Upper lobe of left lung (tissue), 6 donors: ENCODE results near the gene DPP10. TPM values are rescaled to one million over a fixed set of nuclear protein-coding genes. Genes with fewer than 3 reads are reported as not detected.
A peak's percentile ranks its signal among the peaks of the same experiment; 100 is the strongest.

Source experiments
- ATAC-seq, 2 donors: fragments of 200-7000 bp; cut with Tn5 transposase; one replicate each; pipeline ENCODE4 v1.9.1; 2022; ENCODE audit warnings: mild to moderate bottlenecking in 2 of 2, moderate library complexity in 2 of 2; ENCODE audit not compliant: low FRiP score in 2 of 2
- DNase-seq, 2 donors: peaks; one replicate each; pipeline ENCODE4 v3.0.0-alpha.2; 2019 to 2020
- H3K27ac ChIP-seq, 4 donors: fragments of 200-600 bp; sonication (generic); one replicate each; pipeline ENCODE4 v1.5.1; 2016 to 2019
- H3K27me3 ChIP-seq, 4 donors: fragments of 200-600 bp; sonication (generic); one replicate each; pipeline ENCODE4 v1.5.1; 2017 to 2019
- H3K36me3 ChIP-seq, 4 donors: fragments of 200-600 bp; sonication (generic); one replicate each; pipeline ENCODE4 v1.5.1; 2016 to 2019
- H3K4me1 ChIP-seq, 4 donors: fragments of 200-600 bp; sonication (generic); one replicate each; pipeline ENCODE4 v1.5.1; 2018 to 2019
- H3K4me3 ChIP-seq, 4 donors: fragments of 200-600 bp; sonication (generic); one replicate each; pipeline ENCODE4 v1.5.1; 2017 to 2019; ENCODE audit warnings: mild to moderate bottlenecking in 2 of 4, moderate library complexity in 1 of 4
- H3K9me3 ChIP-seq, 4 donors: fragments of 200-600 bp; sonication (generic); one replicate each; pipeline ENCODE4 v1.5.1; 2018 to 2019
- CTCF ChIP-seq, 6 experiments: fragments of 450-650 bp in 4 of 6; fragments of 200-600 bp in 2 of 6; sonication (generic) in 2 of 6; IDR thresholded peaks; one replicate each; pipeline ENCODE4 v1.5.1; 2016 to 2019; ENCODE audit warnings: antibody characterized with exemption in 6 of 6
- EP300 ChIP-seq, 4 donors: sonication (generic); formaldehyde crosslinking; IDR thresholded peaks; one replicate each; pipeline ENCODE4 v1.5.1; 2017; ENCODE audit warnings: antibody characterized with exemption in 4 of 4, control low read depth in 2 of 4
- POLR2A ChIP-seq, 4 donors: fragments of 450-650 bp; IDR thresholded peaks; one replicate each; pipeline ENCODE4 v1.5.1; 2016 to 2017; ENCODE audit warnings: antibody characterized with exemption in 4 of 4, mild to moderate bottlenecking in 2 of 4
- POLR2AphosphoS5 ChIP-seq, 2 donors: sonication (generic); formaldehyde crosslinking; IDR thresholded peaks; one replicate each; pipeline ENCODE4 v1.5.1; 2017; ENCODE audit warnings: antibody characterized with exemption in 2 of 2
- WGBS, 2 donors: methylation state at CpG; one replicate each; pipeline ENCODE4 v1.1.5; 2017 to 2018; 5-methylcytosine and 5-hydroxymethylcytosine counted together
- total RNA-seq, 6 donors: library from RNA; depleted of rRNA in 4 of 6; stranded (reverse); fragments of >200 nt in 4 of 6; gene quantifications; one replicate each; pipeline versions ENCODE4 v1.1.0 to v1.2.1, GENCODE V29; 2016 to 2021
- donor health status: DM: no; HTN: no; CAD: no; lungs with moderate emphysema.
- donor health status: DM: no; HTN: yes; CAD: no; lungs with severe emphysema.

Gene DPP10
- total RNA-seq, 6 donors from 2014 or later: 0.46 to 1.7 (median 0.77) TPM; not detected in 2

DNA sequence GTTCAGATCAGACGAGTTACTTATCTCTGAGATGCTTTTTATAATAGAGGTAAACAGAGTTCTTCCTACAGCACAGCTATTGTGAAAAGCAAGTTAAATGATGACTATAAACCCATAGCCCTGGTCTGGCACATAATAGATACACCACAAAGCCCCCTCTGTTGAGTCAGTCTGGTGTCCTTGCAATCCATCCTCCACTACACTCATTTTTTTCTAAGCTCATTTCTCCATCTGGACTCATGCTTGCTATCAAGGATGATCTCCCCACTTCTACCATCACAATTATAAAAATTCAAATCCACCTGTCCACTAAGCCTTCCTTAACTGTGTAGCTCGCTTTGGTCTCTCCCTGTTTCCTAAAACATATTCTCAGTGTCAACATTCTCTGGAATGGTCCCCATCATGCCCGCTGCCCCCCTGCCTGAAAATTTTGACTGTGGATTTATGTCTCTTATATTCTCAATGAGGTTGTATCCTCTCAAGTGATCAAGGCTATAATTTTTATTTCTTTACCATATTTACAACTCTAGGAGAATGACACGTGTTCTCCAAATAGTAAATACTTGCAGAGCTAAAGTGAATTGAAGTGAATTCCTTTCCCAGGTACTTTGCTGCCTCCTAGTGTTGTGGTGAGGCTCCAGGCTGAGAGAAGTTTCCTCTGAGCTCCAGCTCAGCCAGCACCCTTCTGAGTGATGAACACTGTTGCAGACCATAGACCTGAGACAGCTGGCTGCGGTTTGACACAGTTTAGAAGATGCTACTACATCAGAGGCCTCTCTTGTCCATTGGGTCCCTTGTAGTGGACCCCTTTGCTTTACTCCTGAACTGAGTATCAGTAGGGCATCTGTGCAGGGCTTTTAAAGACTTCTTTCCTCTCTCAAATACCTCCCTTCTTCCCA lies 108.7 kb downstream of the DPP10 start:
- no peaks in the 10 kb centered on the region for H3K4me1 ChIP-seq
- no peak for TF ChIP-seq POLR2A (IDR thresholded peaks at IDR 0.05)
- peak; percentile 24 to 62 (median 38) for TF ChIP-seq CTCF (IDR thresholded peaks at IDR 0.05)
- no peaks in the 10 kb centered on the region for H3K9me3 ChIP-seq
- no peak overlapping the region for H3K4me3 ChIP-seq
- H3K27me3 ChIP-seq: no peaks in the 10 kb centered on the region
- DNase-seq (peak in 1 of 2 donors; percentile 27), ATAC-seq (peak; percentile 54 to 82)
- no peaks in the 10 kb centered on the region for H3K36me3 ChIP-seq
- WGBS, 2 donors: 41 to 47% methylated on average over 5 of the region's 5 CpGs
- no peak overlapping the region for H3K27ac ChIP-seq

GRCh38 chr2:114553027-114553426 lies 110.6 kb downstream of the DPP10 start:
- no peaks in the 10 kb centered on the region for H3K4me1 ChIP-seq
- TF ChIP-seq POLR2AphosphoS5 (IDR thresholded peaks at IDR 0.05) (no peak), EP300 (IDR thresholded peaks at IDR 0.05) (no peak)
- no peak overlapping the region for H3K27ac ChIP-seq
- no peaks in the 10 kb centered on the region for H3K9me3 ChIP-seq
- H3K27me3 ChIP-seq: no peaks in the 10 kb centered on the region
- ATAC-seq (no peak), DNase-seq (no peak)
- WGBS, 2 donors: 74 to 80% methylated on average over 5 of the region's 5 CpGs
- H3K4me3 ChIP-seq: no peak overlapping the region
- no peaks in the 10 kb centered on the region for H3K36me3 ChIP-seq

- no peaks in the 10 kb centered on the region for H3K36me3 ChIP-seq
- H3K27ac ChIP-seq: no peak overlapping the region
- no peaks in the 10 kb centered on the region for H3K27me3 ChIP-seq
- 50 to 74% methylated on average over 3 of the region's 3 CpGs for WGBS, 2 donors
- DNase-seq (no peak), ATAC-seq (no peak)
- no peak for TF ChIP-seq POLR2AphosphoS5 (IDR thresholded peaks at IDR 0.05)
- no peak for TF ChIP-seq CTCF (IDR thresholded peaks at IDR 0.05)
- TF ChIP-seq EP300 (IDR thresholded peaks at IDR 0.05): no peak
- no peak for TF ChIP-seq POLR2A (IDR thresholded peaks at IDR 0.05)
- no peaks in the 10 kb centered on the region for H3K9me3 ChIP-seq
- H3K4me1 ChIP-seq: no peaks in the 10 kb centered on the region
- no peak overlapping the region for H3K4me3 ChIP-seq
These were observed 126.7 kb downstream of the DPP10 start for GRCh38 chr2:114569166-114569565.

GRCh38 chr2:114577657-114578056 lies 135.2 kb downstream of the DPP10 start:
- 79 to 85% methylated on average over 2 of the region's 2 CpGs for WGBS, 2 donors
- H3K36me3 ChIP-seq: no peaks in the 10 kb centered on the region
- DNase-seq (no peak), ATAC-seq (no peak)
- no peaks in the 10 kb centered on the region for H3K9me3 ChIP-seq
- TF ChIP-seq POLR2A (IDR thresholded peaks at IDR 0.05): no peak
- TF ChIP-seq EP300 (IDR thresholded peaks at IDR 0.05): no peak
- TF ChIP-seq POLR2AphosphoS5 (IDR thresholded peaks at IDR 0.05): no peak
- no peak for TF ChIP-seq CTCF (IDR thresholded peaks at IDR 0.05)
- no peaks in the 10 kb centered on the region for H3K27me3 ChIP-seq
- H3K4me1 ChIP-seq: peaks cover 0 to 3% (median 0%) of the 10 kb centered on the region in 4 donors
- no peak overlapping the region for H3K4me3 ChIP-seq
- H3K27ac ChIP-seq: no peak overlapping the region

GRCh38 chr2:114579542-114579941 lies 137.1 kb downstream of the DPP10 start:
- Histone ChIP-seq H3K4me3 (no peak overlapping the region), H3K27me3 (no peaks in the 10 kb centered on the region), H3K36me3 (no peaks in the 10 kb centered on the region), H3K27ac (no peak overlapping the region), H3K4me1 (peaks cover 0 to 3% (median 0%) of the 10 kb centered on the region in 4 donors), H3K9me3 (no peaks in the 10 kb centered on the region)
- ATAC-seq (no peak), DNase-seq (no peak)
- WGBS, 2 donors: 13% methylated on average over 3 of the region's 3 CpGs
- no peak for TF ChIP-seq EP300 (IDR thresholded peaks at IDR 0.05)
- no peak for TF ChIP-seq POLR2A (IDR thresholded peaks at IDR 0.05)
- TF ChIP-seq CTCF (IDR thresholded peaks at IDR 0.05): no peak
- no peak for TF ChIP-seq POLR2AphosphoS5 (IDR thresholded peaks at IDR 0.05)
